HCT116 (cell line): ENCODE measurements around the gene FHIT. TPM values are rescaled to one million over a fixed set of nuclear protein-coding genes. Genes with fewer than 3 reads are reported as not detected.
"Not testable (repeated sequence)": the region's sequence is repeated elsewhere in the genome, so short reads cannot be mapped to it uniquely, and the experiment has no call there.

Experiments
- ATAC-seq: fragments of 200-7000 bp; cut with Tn5 transposase; 2 replicates; pipeline ENCODE4 v1.9.1; 2020; ENCODE audit warnings: mild to moderate bottlenecking, moderate library complexity
- BruUV-seq: library from RNA; stranded (reverse); fragments of 400-500 nt; replicated peaks from 2 replicates; lab custom pipeline; 2021; lab: Mats Ljungman, UMichigan
- CTCF ChIA-PET: fragments of 300-600 bp; sonication (Branson Sonifier 250); formaldehyde crosslinking; loops from one replicate; lab custom pipeline; 2021; ENCODE audit warnings: antibody characterized with exemption; lab: Charles Lee
- POLR2A ChIA-PET: fragments of 300-600, 350-600 bp; sonication (Branson Sonifier 250); formaldehyde crosslinking; loops from one replicate; lab custom pipeline; 2021; ENCODE audit warnings: antibody characterized with exemption; lab: Charles Lee
- RAD21 ChIA-PET, 2 experiments: fragments of 300-600 bp; sonication (Branson Sonifier 250); formaldehyde crosslinking; loops; one replicate each; lab custom pipeline; 2023; ENCODE audit warnings: low total read pairs in 2 of 2; ENCODE audit not compliant: uncharacterized antibody in 2 of 2, unreplicated experiment in 2 of 2, low non-redundant PET in 1 of 2; lab: Charles Lee
- DNase-seq: peaks from one replicate; pipeline ENCODE4 v3.0.0-alpha.2; 2010; ENCODE audit warnings: low read depth, low spot score
- H2AFZ ChIP-seq: fragments of 200-600 bp; shearing (Covaris generic), sonication (generic); 2 replicates; pipeline ENCODE4 v1.6.1; 2017; ENCODE audit warnings: low read depth, mixed run types, mixed read lengths, antibody characterized with exemption, low read length; ENCODE audit not compliant: poor library complexity, severe bottlenecking
- H3K27ac ChIP-seq: 2 replicates; pipeline ENCODE4 v1.5.1; 2012; ENCODE audit warnings: low read depth, low read length
- H3K27me3 ChIP-seq: fragments of 200-600 bp; sonication (generic); 2 replicates; pipeline ENCODE4 v1.6.1; 2016; ENCODE audit warnings: mixed run types, low read length, mixed read lengths; ENCODE audit not compliant: insufficient read depth
- H3K36me3 ChIP-seq, 2 experiments: fragments of 200-500 bp in 1 of 2; fragments of 200-600 bp in 1 of 2; sonication (Bioruptor generic) in 1 of 2; sonication (generic) in 1 of 2; 2 replicates each; pipeline versions ENCODE4 v1.5.1 to v1.6.1; 2014 to 2016; ENCODE audit warnings: low read length in 2 of 2, inconsistent platforms in 1 of 2, mixed read lengths in 1 of 2, mixed run types in 1 of 2; ENCODE audit not compliant: insufficient read depth in 2 of 2, control insufficient read depth in 1 of 2
- H3K4me1 ChIP-seq, 2 experiments: fragments of 200-600 bp in 1 of 2; sonication (generic) in 1 of 2; 2 replicates each; pipeline versions ENCODE4 v1.5.1 to v1.6.1; 2012 to 2017; ENCODE audit warnings: low read length in 2 of 2, inconsistent platforms in 1 of 2, mild to moderate bottlenecking in 1 of 2, mixed read lengths in 1 of 2, mixed run types in 1 of 2, moderate library complexity in 1 of 2; ENCODE audit not compliant: insufficient read depth in 2 of 2, control insufficient read depth in 1 of 2
- H3K4me2 ChIP-seq: fragments of 200-600 bp; sonication (generic); 2 replicates; pipeline ENCODE4 v1.6.1; 2017; ENCODE audit warnings: mixed run types, low read length, mixed read lengths
- H3K4me3 ChIP-seq, 2 experiments: fragments of 200-600 bp in 1 of 2; sonication (generic) in 1 of 2; replicated peaks in 1 of 2; 2 replicates each; pipeline ENCODE4 v1.5.1; 2011 to 2016; ENCODE audit warnings: low read length in 2 of 2, control low read depth in 1 of 2, low read depth in 1 of 2, mild to moderate bottlenecking in 1 of 2, mixed read lengths in 1 of 2, mixed run types in 1 of 2
- H3K79me2 ChIP-seq: fragments of 200-600 bp; sonication (generic); 2 replicates; pipeline ENCODE4 v1.6.1; 2017; ENCODE audit warnings: mild to moderate bottlenecking, mixed run types, low read length, moderate library complexity, mixed read lengths; ENCODE audit not compliant: insufficient read depth
- H3K9ac ChIP-seq: fragments of 200-600 bp; sonication (generic); 2 replicates; pipeline ENCODE4 v1.6.1; 2016; ENCODE audit warnings: low read length, mixed read lengths
- H3K9me2 ChIP-seq: fragments of 200-600 bp; sonication (generic), shearing (Covaris generic); 2 replicates; pipeline ENCODE4 v1.6.1; 2017; ENCODE audit warnings: mixed run types, mild to moderate bottlenecking, moderate library complexity; ENCODE audit not compliant: insufficient read depth
- H3K9me3 ChIP-seq, 2 experiments: fragments of 200-500 bp in 1 of 2; fragments of 200-600 bp in 1 of 2; sonication (Bioruptor generic) in 1 of 2; sonication (generic) in 1 of 2; 2 replicates each; pipeline ENCODE4 v1.6.1; 2014 to 2017; ENCODE audit warnings: low read length in 2 of 2, mixed read lengths in 2 of 2, inconsistent platforms in 1 of 2, low read depth in 1 of 2, mild to moderate bottlenecking in 1 of 2, mixed run types in 1 of 2, moderate library complexity in 1 of 2; ENCODE audit not compliant: control insufficient read depth in 1 of 2, insufficient read depth in 1 of 2
- H4K20me1 ChIP-seq: fragments of 200-600 bp; sonication (generic), shearing (Covaris generic); 2 replicates; pipeline ENCODE4 v1.6.1; 2017; ENCODE audit warnings: mixed run types, mild to moderate bottlenecking, moderate library complexity; ENCODE audit not compliant: insufficient read depth
- FOSL1 ChIP-seq: IDR thresholded peaks from 2 replicates; pipeline ENCODE4 v1.6.1; 2012; ENCODE audit warnings: low read depth
- ZBTB33 ChIP-seq: IDR thresholded peaks from 2 replicates; pipeline ENCODE4 v1.6.1; 2011; ENCODE audit warnings: mild to moderate bottlenecking, low read length, moderate library complexity; ENCODE audit not compliant: insufficient replicate concordance; ENCODE audit errors: extremely low read depth
- intact Hi-C: fragments of 100-400 bp; cut with micrococcal nuclease; formaldehyde crosslinking; loops from 2 replicates; pipeline ENCODE4 v1.10.0; 2022
- total RNA-seq: library from RNA; stranded (reverse); gene quantifications from one replicate; pipeline ENCODE4 v1.2.1, GENCODE V29; 2021; ENCODE audit not compliant: unreplicated experiment

FHIT gene
- total RNA-seq, 1 experiment from 2014 or later = 20.1 TPM

- Histone ChIP-seq H3K9ac (no peak overlapping the region), H3K27me3 (peaks cover 11% of the 10 kb centered on the region; the same call in 1 of the 2 replicates), H3K27ac (no peak overlapping the region), H2AFZ (no peak overlapping the region), H3K9me3 (no peaks in the 10 kb centered on the region), H3K36me3 (no peaks in the 10 kb centered on the region), H3K4me3 (no peak overlapping the region), H4K20me1 (no peaks in the 10 kb centered on the region), H3K79me2 (no peaks in the 10 kb centered on the region), H3K4me2 (no peak overlapping the region), H3K9me2 (no peaks in the 10 kb centered on the region), H3K4me1 (no peaks in the 10 kb centered on the region)
- BruUV-seq = no TSS peak
- TF ChIP-seq FOSL1 = no peak
- TF ChIP-seq ZBTB33 = no peak
- no peak for ATAC-seq
- intact Hi-C loops = no loop called here
- ChIA-PET POLR2A (no interaction called here), RAD21 (no interaction called here), CTCF (no interaction called here)
- no peak for DNase-seq
Observed at GRCh38 chr3:59935025-59935424, 1316.2 kb downstream of the FHIT start.

GRCh38 chr3:59934560-59934959 is 1316.7 kb downstream of the FHIT start:
- H4K20me1 ChIP-seq, H3K36me3 ChIP-seq, H3K4me3 ChIP-seq, H3K9me2 ChIP-seq, H3K4me1 ChIP-seq, H3K79me2 ChIP-seq, H2AFZ ChIP-seq, H3K27ac ChIP-seq, H3K9ac ChIP-seq, RAD21 ChIA-PET, BruUV-seq, H3K4me2 ChIP-seq, DNase-seq, intact Hi-C loops, H3K9me3 ChIP-seq, ATAC-seq, CTCF ChIA-PET, POLR2A ChIA-PET: not testable (repeated sequence)
- peaks cover 11% of the 10 kb centered on the region; the same call in 1 of the 2 replicates for H3K27me3 ChIP-seq
